Karpas-422 (cell line): ENCODE data around the gene ATP2A2. TPM values are rescaled to one million over a fixed set of nuclear protein-coding genes. Genes with fewer than 3 reads are reported as not detected.

ENCODE experiments used
- small RNA-seq: library from RNA; depleted of rRNA; stranded (forward); fragments of <200 nt; gene quantifications from one replicate; pipeline ENCODE3, GENCODE V24; 2014
- total RNA-seq: library from RNA; depleted of rRNA; stranded (reverse); fragments of >200 nt; shearing (Covaris generic); gene quantifications from 2 replicates; pipeline ENCODE4 v1.2.3, GENCODE V29; 2014; ENCODE audit warnings: low replicate concordance; rRNA removed

ATP2A2 gene
- total RNA-seq, 1 experiment from 2014 or later, result 88.5 TPM

Small RNA genes lying within 50 kb of the gene (small RNA-seq; reads per million reads assigned to genes)
- gene RN7SL769P, result not detected

Other genes with a start within 250 kb of the ATP2A2 start
- gene C12orf76, start 232.7 kb upstream of the ATP2A2 start, total RNA-seq, result 12.8 and 24.6 TPM in 2 replicates
- gene IFT81, start 156.9 kb upstream of the ATP2A2 start, total RNA-seq, result 9.4 and 9.9 TPM in 2 replicates
- 42.3 and 62.1 TPM in 2 replicates for gene ANAPC7, start 122.5 kb downstream of the ATP2A2 start, total RNA-seq
- gene ARPC3, start 169.1 kb downstream of the ATP2A2 start, total RNA-seq, result 240 and 483 TPM in 2 replicates
- gene GPN3, start 187.0 kb downstream of the ATP2A2 start, total RNA-seq, result 28.0 and 32.8 TPM in 2 replicates
- 59.9 and 62.7 TPM in 2 replicates for gene FAM216A, start 187.6 kb downstream of the ATP2A2 start, total RNA-seq
- 74.6 and 103 TPM in 2 replicates for gene VPS29, start 220.9 kb downstream of the ATP2A2 start, total RNA-seq
- gene RAD9B, start 221.1 kb downstream of the ATP2A2 start, total RNA-seq, result 0.32 and 1.4 TPM in 2 replicates